ENCODE measurements around the gene IKZF5. TPM values are rescaled to one million over a fixed set of nuclear protein-coding genes. Genes with fewer than 3 reads are reported as not detected.

The IKZF5 gene
- total and polyA plus RNA-seq, 9 donors = 5.0 to 17.9 (median 13.3) TPM

DNA sequence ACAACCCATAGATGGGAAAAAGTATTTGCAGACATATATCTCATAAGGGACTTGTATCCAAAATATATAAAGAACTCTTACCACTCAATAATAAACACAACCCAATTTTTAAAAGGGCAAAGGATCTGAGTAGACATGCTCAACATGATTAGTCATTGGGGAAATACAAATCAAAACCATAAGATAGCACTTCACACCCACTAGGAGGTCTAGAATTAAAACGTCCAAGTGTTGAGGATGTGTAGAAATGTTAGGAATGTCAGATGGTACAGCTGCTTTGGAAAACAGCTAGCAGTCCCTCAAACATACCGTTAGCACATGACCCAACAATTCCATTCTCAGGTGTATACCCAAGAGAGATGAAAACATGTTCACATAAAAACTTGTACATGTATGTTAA is 20.1 kb downstream of the IKZF5 start:
- Histone ChIP-seq H3K4me1 (ENCODE audit: control insufficient read depth, insufficient read depth, low read length) (no peaks in the 10 kb centered on the region), H3K9me3 (replicated peaks; ENCODE audit: control insufficient read depth, low read depth, low read length) (no peaks in the 10 kb centered on the region), H3K4me3 (ENCODE audit: low read length) (no peak overlapping the region), H3K27me3 (ENCODE audit: control insufficient read depth, insufficient read depth, low read length) (no peaks in the 10 kb centered on the region), H3K36me3 (ENCODE audit: control insufficient read depth, insufficient read depth, low read length) (no peaks in the 10 kb centered on the region), H3K27ac (ENCODE audit: low read length) (no peak overlapping the region)
- WGBS (ENCODE audit: insufficient coverage) = no CpG with 5 or more reads among the region's 2 CpGs
- no peak for DNase-seq

GRCh38 chr10:122986335-122986734 is 22.3 kb downstream of the IKZF5 start:
- Histone ChIP-seq H3K27ac (ENCODE audit: low read length) (no peak overlapping the region), H3K27me3 (ENCODE audit: control insufficient read depth, insufficient read depth, low read length) (no peaks in the 10 kb centered on the region), H3K4me3 (ENCODE audit: low read length) (no peak overlapping the region), H3K36me3 (ENCODE audit: control insufficient read depth, insufficient read depth, low read length) (no peaks in the 10 kb centered on the region), H3K4me1 (ENCODE audit: control insufficient read depth, insufficient read depth, low read length) (no peaks in the 10 kb centered on the region), H3K9me3 (replicated peaks; ENCODE audit: control insufficient read depth, low read depth, low read length) (no peaks in the 10 kb centered on the region)
- no peak for DNase-seq
- no CpG with 5 or more reads among the region's 6 CpGs for WGBS (ENCODE audit: insufficient coverage)

DNA sequence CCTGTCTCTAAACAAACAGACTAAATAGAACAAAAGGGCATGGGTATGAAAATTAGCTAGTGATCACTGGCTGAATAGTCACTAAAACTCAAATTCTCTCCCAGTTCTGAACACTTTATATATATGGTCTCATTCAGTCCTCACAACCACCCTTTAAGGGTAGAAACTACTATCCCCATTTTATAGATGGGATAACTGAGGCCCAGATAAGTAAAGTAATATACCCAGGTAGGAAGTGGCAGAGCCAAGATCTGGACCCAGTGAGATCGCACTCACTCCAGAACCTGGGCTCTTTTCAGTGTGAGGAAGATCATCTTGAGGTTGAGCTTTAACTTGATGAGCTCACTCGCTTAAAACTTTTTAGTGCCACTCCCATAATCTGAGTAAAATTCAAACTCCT is 23.9 kb downstream of the IKZF5 start:
- Histone ChIP-seq H3K27me3 (ENCODE audit: control insufficient read depth, insufficient read depth, low read length) (no peaks in the 10 kb centered on the region), H3K27ac (ENCODE audit: low read length) (no peak overlapping the region), H3K36me3 (ENCODE audit: control insufficient read depth, insufficient read depth, low read length) (no peaks in the 10 kb centered on the region), H3K4me3 (ENCODE audit: low read length) (no peak overlapping the region), H3K9me3 (replicated peaks; ENCODE audit: control insufficient read depth, low read depth, low read length) (no peaks in the 10 kb centered on the region), H3K4me1 (ENCODE audit: control insufficient read depth, insufficient read depth, low read length) (peaks cover 6% of the 10 kb centered on the region)
- DNase-seq = no peak
- WGBS (ENCODE audit: insufficient coverage) = 100% methylated on average over 1 of the region's 2 CpGs

DNA sequence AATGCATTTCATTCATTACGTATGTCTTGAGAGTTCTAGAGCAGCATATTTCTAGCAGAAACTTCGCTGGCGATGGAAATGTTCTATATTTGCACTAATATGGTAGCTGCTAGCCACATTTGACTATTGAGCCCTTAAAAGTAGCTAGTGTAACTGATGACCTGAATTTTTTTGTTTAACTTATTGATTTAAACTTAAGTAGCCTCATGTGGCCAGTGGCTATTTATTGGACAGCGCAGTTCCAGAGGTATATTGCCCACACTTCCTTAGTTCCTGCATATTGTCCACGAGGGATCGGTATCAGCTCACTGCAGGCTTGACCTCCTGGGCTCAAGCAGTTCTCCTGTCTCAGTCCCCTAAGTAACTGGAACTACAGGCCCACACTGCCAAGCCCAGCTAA is 24.7 kb downstream of the IKZF5 start:
- no peak for DNase-seq
- Histone ChIP-seq H3K4me3 (ENCODE audit: low read length) (no peak overlapping the region), H3K27me3 (ENCODE audit: control insufficient read depth, insufficient read depth, low read length) (no peaks in the 10 kb centered on the region), H3K36me3 (ENCODE audit: control insufficient read depth, insufficient read depth, low read length) (no peaks in the 10 kb centered on the region), H3K4me1 (ENCODE audit: control insufficient read depth, insufficient read depth, low read length) (peaks cover 8% of the 10 kb centered on the region), H3K27ac (ENCODE audit: low read length) (no peak overlapping the region), H3K9me3 (replicated peaks; ENCODE audit: control insufficient read depth, low read depth, low read length) (no peaks in the 10 kb centered on the region)
- 91% methylated on average over 4 of the region's 6 CpGs for WGBS (ENCODE audit: insufficient coverage)

DNA sequence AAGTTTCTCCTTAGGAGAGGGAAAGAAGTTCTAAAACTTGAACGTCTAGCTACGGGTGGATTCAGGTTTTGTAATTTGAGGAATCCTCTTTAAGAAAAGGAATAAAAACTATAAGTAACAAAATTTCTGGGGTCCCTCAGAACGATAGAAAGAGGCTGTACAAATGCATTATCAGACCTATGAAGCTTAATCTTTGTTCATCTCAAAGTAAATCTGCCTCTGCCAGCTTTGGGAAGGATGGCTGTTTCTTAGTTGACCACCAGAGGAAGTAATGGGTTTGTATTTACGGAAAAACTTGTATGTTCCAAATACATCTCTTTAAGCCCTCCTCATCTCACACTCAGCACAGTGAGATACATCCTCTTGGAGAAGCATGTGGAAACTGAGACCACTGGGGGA is 27.5 kb downstream of the IKZF5 start:
- no peaks in the 10 kb centered on the region for H3K9me3 ChIP-seq (replicated peaks; ENCODE audit: control insufficient read depth, low read depth, low read length)
- peaks cover 8% of the 10 kb centered on the region for H3K4me1 ChIP-seq (ENCODE audit: control insufficient read depth, insufficient read depth, low read length)
- H3K36me3 ChIP-seq (ENCODE audit: control insufficient read depth, insufficient read depth, low read length) = no peaks in the 10 kb centered on the region
- H3K4me3 ChIP-seq (ENCODE audit: low read length) = peak overlapping the region; percentile 92
- H3K27ac ChIP-seq (ENCODE audit: low read length) = peak overlapping the region; percentile 96
- DNase-seq = peak; percentile 59
- WGBS (ENCODE audit: insufficient coverage) = no CpG with 5 or more reads among the region's 4 CpGs
- no peaks in the 10 kb centered on the region for H3K27me3 ChIP-seq (ENCODE audit: control insufficient read depth, insufficient read depth, low read length)

DNA sequence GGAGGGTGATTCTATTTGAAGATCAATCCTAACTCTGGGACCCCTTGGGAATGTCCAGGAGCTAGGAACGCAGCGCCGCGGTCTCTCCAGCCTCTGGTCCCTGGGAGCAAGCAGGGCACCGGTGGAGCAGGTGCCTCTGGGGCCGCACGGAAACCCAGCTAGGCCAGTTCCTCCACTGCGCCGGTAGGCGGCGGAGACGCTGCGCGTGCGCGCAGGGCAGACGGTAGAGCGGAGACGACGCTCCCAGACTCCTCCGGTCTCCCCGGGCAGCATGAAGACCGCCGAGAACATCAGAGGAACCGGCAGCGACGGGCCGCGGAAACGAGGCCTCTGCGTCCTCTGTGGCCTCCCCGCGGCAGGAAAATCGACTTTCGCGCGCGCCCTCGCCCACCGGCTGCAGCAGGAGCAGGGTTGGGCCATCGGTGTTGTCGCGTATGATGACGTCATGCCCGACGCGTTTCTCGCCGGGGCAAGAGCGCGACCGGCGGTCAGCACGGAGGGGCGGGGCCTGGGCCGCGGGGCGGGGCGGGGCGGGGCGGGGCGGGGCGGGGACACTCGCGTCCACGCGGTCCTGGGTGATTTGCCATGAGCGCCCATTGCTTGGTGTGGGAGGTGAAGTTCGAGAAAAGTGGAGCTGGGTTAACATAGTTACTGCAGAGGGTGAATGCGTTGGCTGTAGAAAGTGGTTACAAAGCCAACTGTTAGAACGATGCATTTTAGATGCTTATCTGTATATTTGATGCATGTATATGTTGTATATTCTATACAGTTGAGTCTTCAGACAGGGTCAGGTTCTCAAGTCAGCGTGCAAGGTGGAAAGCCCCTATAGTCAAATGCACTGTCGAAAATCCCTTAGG is 28.2 kb downstream of the IKZF5 start, which contains the start of gene PSTK:
Gene PSTK (plus strand): TSS at position 193 of the 857 bp plus-strand sequence. CDS start 79 bp downstream, at position 272.
- Histone ChIP-seq H3K36me3 (ENCODE audit: control insufficient read depth, insufficient read depth, low read length) (no peaks in the 10 kb centered on the region), H3K4me3 (ENCODE audit: low read length) (peak within 1 kb of the TSS; percentile 92), H3K27ac (ENCODE audit: low read length) (peak within 1 kb of the TSS; percentile 96), H3K27me3 (ENCODE audit: control insufficient read depth, insufficient read depth, low read length) (no peaks in the 10 kb centered on the region), H3K4me1 (ENCODE audit: control insufficient read depth, insufficient read depth, low read length) (peaks cover 8% of the 10 kb centered on the region), H3K9me3 (replicated peaks; ENCODE audit: control insufficient read depth, low read depth, low read length) (no peaks in the 10 kb centered on the region)
- DNase-seq = peak; percentile 97
- WGBS (ENCODE audit: insufficient coverage) = 0% methylated on average over 41 of the region's 73 CpGs

GRCh38 chr10:122974543-122975064 is 34.0 kb downstream of the IKZF5 start:
- H3K27ac ChIP-seq (ENCODE audit: low read length) = no peak overlapping the region
- no peak for DNase-seq
- WGBS (ENCODE audit: insufficient coverage) = 100% methylated on average over 1 of the region's 3 CpGs

GRCh38 chr10:122974023-122974422 is 34.6 kb downstream of the IKZF5 start:
- H3K4me1 ChIP-seq (ENCODE audit: control insufficient read depth, insufficient read depth, low read length) = no peaks in the 10 kb centered on the region
- H3K4me3 ChIP-seq (ENCODE audit: low read length) = no peak overlapping the region
- H3K9me3 ChIP-seq (replicated peaks; ENCODE audit: control insufficient read depth, low read depth, low read length) = no peaks in the 10 kb centered on the region
- DNase-seq = peak; percentile 14
- no peak overlapping the region for H3K27ac ChIP-seq (ENCODE audit: low read length)
- 100% methylated on average over 1 of the region's 5 CpGs for WGBS (ENCODE audit: insufficient coverage)
- no peaks in the 10 kb centered on the region for H3K36me3 ChIP-seq (ENCODE audit: control insufficient read depth, insufficient read depth, low read length)
- H3K27me3 ChIP-seq (ENCODE audit: control insufficient read depth, insufficient read depth, low read length) = peaks cover 3% of the 10 kb centered on the region

More at GRCh38 chr10:122974543-122975064, 34.0 kb downstream of the IKZF5 start:
- H3K4me1 ChIP-seq (ENCODE audit: control insufficient read depth, insufficient read depth, low read length) = peaks cover under 1% of the 10 kb centered on the region
- peaks cover 3% of the 10 kb centered on the region for H3K27me3 ChIP-seq (ENCODE audit: control insufficient read depth, insufficient read depth, low read length)
- H3K36me3 ChIP-seq (ENCODE audit: control insufficient read depth, insufficient read depth, low read length) = no peaks in the 10 kb centered on the region
- H3K4me3 ChIP-seq (ENCODE audit: low read length) = no peak overlapping the region
- no peaks in the 10 kb centered on the region for H3K9me3 ChIP-seq (replicated peaks; ENCODE audit: control insufficient read depth, low read depth, low read length)

- DNase-seq = no peak
- Histone ChIP-seq H3K9me3 (replicated peaks; ENCODE audit: control insufficient read depth, low read depth, low read length) (peaks cover 9% of the 10 kb centered on the region), H3K27me3 (ENCODE audit: control insufficient read depth, insufficient read depth, low read length) (no peaks in the 10 kb centered on the region), H3K4me3 (ENCODE audit: low read length) (no peak overlapping the region), H3K36me3 (ENCODE audit: control insufficient read depth, insufficient read depth, low read length) (no peaks in the 10 kb centered on the region), H3K4me1 (ENCODE audit: control insufficient read depth, insufficient read depth, low read length) (no peaks in the 10 kb centered on the region), H3K27ac (ENCODE audit: low read length) (no peak overlapping the region)
- WGBS (ENCODE audit: insufficient coverage) = no CpG with 5 or more reads among the region's 3 CpGs
These were observed 39.9 kb downstream of the IKZF5 start for GRCh38 chr10:122968698-122969097.

GRCh38 chr10:122966879-122967278 is 41.7 kb downstream of the IKZF5 start:
- H3K4me3 ChIP-seq (ENCODE audit: low read length) = no peak overlapping the region
- no peaks in the 10 kb centered on the region for H3K36me3 ChIP-seq (ENCODE audit: control insufficient read depth, insufficient read depth, low read length)
- DNase-seq = no peak

More at GRCh38 chr10:122966879-122967278, 41.7 kb downstream of the IKZF5 start:
- H3K27me3 ChIP-seq (ENCODE audit: control insufficient read depth, insufficient read depth, low read length) = no peaks in the 10 kb centered on the region
- H3K4me1 ChIP-seq (ENCODE audit: control insufficient read depth, insufficient read depth, low read length) = no peaks in the 10 kb centered on the region
- H3K9me3 ChIP-seq (replicated peaks; ENCODE audit: control insufficient read depth, low read depth, low read length) = peaks cover 9% of the 10 kb centered on the region
- no peak overlapping the region for H3K27ac ChIP-seq (ENCODE audit: low read length)

Measured in muscle of leg (tissue), 11 donors.